ENCODE measurements around the gene METTL16.

Gene METTL16

GRCh38 chr17:2395258-2396181 is 116.2 kb downstream of the METTL16 start:
- no peak for DNase-seq (ENCODE audit: low read depth)

GRCh38 chr17:2394775-2395201 is 116.9 kb downstream of the METTL16 start:
- DNase-seq (ENCODE audit: low read depth): no peak

GRCh38 chr17:2393954-2394749 is 117.5 kb downstream of the METTL16 start:
- DNase-seq (ENCODE audit: low read depth): no peak

- DNase-seq (ENCODE audit: low read depth): peak; percentile 89
Measured at GRCh38 chr17:2393174-2393953, 118.3 kb downstream of the METTL16 start.

- DNase-seq (ENCODE audit: low read depth): peak; percentile 98
Measured at GRCh38 chr17:2392252-2393173, 119.2 kb downstream of the METTL16 start.

GRCh38 chr17:2391597-2392251 is 120.0 kb downstream of the METTL16 start:
- DNase-seq (ENCODE audit: low read depth): no peak

GRCh38 chr17:2390199-2390836 is 121.4 kb downstream of the METTL16 start:
- no peak for DNase-seq (ENCODE audit: low read depth)

- DNase-seq (ENCODE audit: low read depth): no peak
Measured at GRCh38 chr17:2388683-2389055, 123.0 kb downstream of the METTL16 start.

- DNase-seq (ENCODE audit: low read depth): no peak
Measured at GRCh38 chr17:2388020-2388682, 123.5 kb downstream of the METTL16 start.

- DNase-seq (ENCODE audit: low read depth): no peak
Measured at GRCh38 chr17:2387086-2388019, 124.3 kb downstream of the METTL16 start.

GRCh38 chr17:2386400-2387085 is 125.1 kb downstream of the METTL16 start:
- no peak for DNase-seq (ENCODE audit: low read depth)

GRCh38 chr17:2385240-2386210 is 126.2 kb downstream of the METTL16 start:
- no peak for DNase-seq (ENCODE audit: low read depth)

GRCh38 chr17:2384439-2385127 is 127.1 kb downstream of the METTL16 start:
- no peak for DNase-seq (ENCODE audit: low read depth)

GRCh38 chr17:2383628-2384167 is 128.0 kb downstream of the METTL16 start:
- no peak for DNase-seq (ENCODE audit: low read depth)

- DNase-seq (ENCODE audit: low read depth): no peak
Measured at GRCh38 chr17:2380950-2381649, 130.6 kb downstream of the METTL16 start.
